Karpas-422 (cell line): ENCODE results near the gene RFTN1. TPM values are rescaled to one million over a fixed set of nuclear protein-coding genes. Genes with fewer than 3 reads are reported as not detected.

ENCODE experiments used
- DNase-seq: peaks from one replicate; pipeline ENCODE4 v3.0.0-alpha.2; 2015
- H2AFZ ChIP-seq: fragments of 200-600 bp; sonication (generic); 2 replicates; pipeline ENCODE4 v1.6.1; 2014; ENCODE audit warnings: antibody characterized with exemption, low read length, mixed read lengths
- H3K27ac ChIP-seq: fragments of 200-600 bp; sonication (generic); 2 replicates; pipeline ENCODE4 v1.5.1; 2014; ENCODE audit warnings: mild to moderate bottlenecking, low read length, moderate library complexity
- H3K27me3 ChIP-seq: fragments of 200-600 bp; sonication (generic); 2 replicates; pipeline ENCODE4 v1.6.1; 2014; ENCODE audit warnings: low read length, mixed read lengths
- H3K36me3 ChIP-seq: fragments of 200-600 bp; sonication (generic); 2 replicates; pipeline ENCODE4 v1.6.1; 2014; ENCODE audit warnings: low read length, mixed read lengths; ENCODE audit not compliant: insufficient read depth
- H3K4me1 ChIP-seq: fragments of 200-600 bp; sonication (generic); 2 replicates; pipeline ENCODE4 v1.6.1; 2014; ENCODE audit warnings: mild to moderate bottlenecking, low read length, mixed read lengths
- H3K4me2 ChIP-seq: fragments of 200-600 bp; sonication (generic); 2 replicates; pipeline ENCODE4 v1.6.1; 2014; ENCODE audit warnings: low read length, low read depth, mild to moderate bottlenecking; ENCODE audit not compliant: poor library complexity, severe bottlenecking
- H3K4me3 ChIP-seq: fragments of 200-600 bp; sonication (generic); 2 replicates; pipeline ENCODE4 v1.5.1; 2014; ENCODE audit warnings: mild to moderate bottlenecking, antibody characterized with exemption, low read length, mixed read lengths
- H3K79me2 ChIP-seq: fragments of 200-600 bp; sonication (generic); 2 replicates; pipeline ENCODE4 v1.6.1; 2014; ENCODE audit warnings: mild to moderate bottlenecking, low read length, mixed read lengths
- H3K9ac ChIP-seq: fragments of 200-600 bp; sonication (generic); 2 replicates; pipeline ENCODE4 v1.6.0; 2014; ENCODE audit warnings: low read length
- H3K9me2 ChIP-seq: fragments of 200-600 bp; sonication (generic), shearing (Covaris generic); replicated peaks from 2 replicates; pipeline ENCODE4 v1.6.0; 2014; ENCODE audit warnings: mild to moderate bottlenecking, low read length, moderate library complexity; ENCODE audit not compliant: insufficient read depth
- H3K9me3 ChIP-seq: fragments of 300-700, 200-600 bp; sonication (generic); 2 replicates; pipeline ENCODE4 v1.6.1; 2014; ENCODE audit warnings: low read length, mixed read lengths
- H4K20me1 ChIP-seq: fragments of 200-600 bp; sonication (generic); 2 replicates; pipeline ENCODE4 v1.6.1; 2014; ENCODE audit warnings: mild to moderate bottlenecking, antibody characterized with exemption, low read length, low read depth; ENCODE audit not compliant: insufficient read depth
- total RNA-seq: library from RNA; depleted of rRNA; stranded (reverse); fragments of >200 nt; shearing (Covaris generic); gene quantifications from 2 replicates; pipeline ENCODE4 v1.2.3, GENCODE V29; 2014; ENCODE audit warnings: low replicate concordance

RFTN1 gene
- total RNA-seq, 1 experiment from 2014 or later, result 291 TPM

DNA sequence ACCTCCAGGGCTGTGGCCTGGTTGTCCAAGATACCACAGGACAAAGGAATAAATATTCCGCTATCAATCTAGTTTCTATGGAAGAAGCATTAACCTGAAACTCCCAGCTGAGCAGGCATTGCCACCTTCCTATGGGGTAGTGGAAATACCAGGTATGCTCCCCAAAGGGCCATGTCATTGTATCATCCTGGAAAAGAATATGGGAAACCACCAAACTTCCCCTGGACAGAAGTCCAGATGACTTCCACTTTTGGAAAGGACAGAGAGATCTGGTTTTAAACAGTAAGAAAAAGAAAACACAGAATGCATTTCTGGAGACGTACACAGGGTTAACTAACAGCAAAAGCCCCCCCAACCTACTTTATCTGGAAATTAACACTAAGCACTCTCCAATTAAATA is 100.2 kb downstream of the RFTN1 start:
- Histone ChIP-seq H3K9me3 (no peaks in the 10 kb centered on the region), H3K9me2 (no peaks in the 10 kb centered on the region), H3K4me2 (peak overlapping the region; percentile 54), H3K4me1 (peaks cover 94% of the 10 kb centered on the region), H3K27me3 (no peaks in the 10 kb centered on the region), H3K79me2 (peaks cover 93% of the 10 kb centered on the region), H3K4me3 (peak overlapping the region; percentile 38; the same call in 1 of the 2 replicates), H3K27ac (peak overlapping the region; percentile 99), H3K9ac (peak overlapping the region; percentile 62), H3K36me3 (peaks cover 45% of the 10 kb centered on the region), H2AFZ (no peak overlapping the region), H4K20me1 (no peaks in the 10 kb centered on the region)
- DNase-seq, result no peak

DNA sequence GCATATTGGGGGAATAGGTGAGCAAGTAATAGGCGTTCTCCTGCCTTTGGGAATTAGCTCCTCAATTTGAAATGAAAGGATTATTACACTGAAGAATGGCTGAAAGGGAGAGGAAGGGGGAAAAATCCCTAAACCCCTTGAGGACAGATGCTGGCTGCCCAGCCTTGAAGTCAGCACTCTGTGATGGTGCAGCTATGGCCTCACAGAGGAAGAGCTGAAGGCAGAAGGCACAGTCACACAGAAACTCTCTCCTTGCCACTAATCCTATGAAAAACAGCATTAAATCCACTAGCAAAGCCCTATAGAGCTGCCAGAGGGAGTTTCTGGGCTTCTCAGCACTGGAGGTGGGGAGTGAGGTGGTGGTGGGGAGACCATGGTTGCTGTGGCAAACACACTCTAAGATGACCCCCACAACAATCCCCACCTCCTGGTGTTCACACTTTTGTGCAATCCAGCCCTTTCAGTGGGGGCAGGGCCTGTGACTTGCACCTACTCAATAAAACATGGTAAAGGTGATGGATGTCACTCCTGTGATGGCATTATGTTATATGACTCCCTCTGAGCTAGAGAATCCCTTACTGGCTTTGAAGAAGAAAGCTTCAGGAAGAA is 101.2 kb downstream of the RFTN1 start:
- H3K4me1 ChIP-seq, result peaks cover 94% of the 10 kb centered on the region
- H3K36me3 ChIP-seq, result peaks cover 50% of the 10 kb centered on the region
- H3K4me3 ChIP-seq, result peak overlapping the region; percentile 22; the same call in 1 of the 2 replicates
- no peaks in the 10 kb centered on the region for H4K20me1 ChIP-seq
- H3K79me2 ChIP-seq, result peaks cover 93% of the 10 kb centered on the region
- H3K9me2 ChIP-seq, result no peaks in the 10 kb centered on the region
- H3K27ac ChIP-seq, result peak overlapping the region; percentile 99
- peak; percentile 62 for DNase-seq
- H3K9ac ChIP-seq, result peak overlapping the region; percentile 62
- H3K27me3 ChIP-seq, result no peaks in the 10 kb centered on the region
- H3K4me2 ChIP-seq, result peak overlapping the region; percentile 54
- no peak overlapping the region for H2AFZ ChIP-seq
- H3K9me3 ChIP-seq, result no peaks in the 10 kb centered on the region

DNA sequence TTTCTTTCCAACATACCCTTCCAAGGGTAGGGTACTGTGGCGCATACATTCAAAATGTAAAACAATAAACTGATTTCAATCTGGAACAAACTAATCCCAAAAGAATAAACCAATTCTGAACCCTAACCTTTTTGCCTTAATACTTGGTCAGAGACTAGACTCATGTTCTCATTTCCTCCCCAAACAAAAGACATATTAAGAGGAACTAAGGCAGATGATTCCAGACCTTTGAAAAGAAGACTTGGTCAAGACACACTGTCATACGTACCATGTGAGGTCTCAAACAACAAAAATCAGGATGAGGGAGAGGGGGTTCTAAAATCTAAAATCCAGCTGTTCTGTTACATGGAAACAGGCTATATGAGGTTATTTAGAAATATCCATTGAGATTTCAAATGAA is 102.1 kb downstream of the RFTN1 start:
- Histone ChIP-seq H3K9me2 (no peaks in the 10 kb centered on the region), H3K27ac (peak overlapping the region; percentile 99), H2AFZ (no peak overlapping the region), H3K79me2 (peaks cover 93% of the 10 kb centered on the region), H3K4me2 (peak overlapping the region; percentile 54), H3K9ac (peak overlapping the region; percentile 62), H3K4me3 (no peak overlapping the region), H3K9me3 (no peaks in the 10 kb centered on the region), H3K27me3 (no peaks in the 10 kb centered on the region), H3K4me1 (peaks cover 92% of the 10 kb centered on the region), H4K20me1 (no peaks in the 10 kb centered on the region), H3K36me3 (peaks cover 56% of the 10 kb centered on the region)
- peak; percentile 62 for DNase-seq

DNA sequence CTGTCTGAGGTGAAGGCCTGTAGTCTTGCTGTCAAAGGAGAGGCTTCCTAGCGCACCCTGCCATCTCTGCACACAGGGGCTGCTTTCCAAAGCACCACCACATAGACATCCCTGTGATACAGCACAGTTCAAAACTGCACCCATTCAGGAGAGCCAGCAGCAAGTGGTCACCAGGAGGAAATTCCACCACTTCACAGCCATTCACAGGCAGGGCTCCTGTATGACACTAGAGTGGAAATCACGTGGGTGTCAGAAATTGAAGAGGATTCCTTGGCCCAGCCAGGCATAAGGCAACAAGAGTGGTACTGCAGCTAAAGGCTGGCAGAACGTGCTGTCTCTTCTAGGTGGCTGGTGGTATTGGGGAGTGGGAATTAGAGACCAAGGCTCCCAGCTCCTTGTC is 102.8 kb downstream of the RFTN1 start:
- Histone ChIP-seq H3K9me3 (no peaks in the 10 kb centered on the region), H3K9me2 (no peaks in the 10 kb centered on the region), H3K4me1 (peaks cover 92% of the 10 kb centered on the region), H3K36me3 (peaks cover 60% of the 10 kb centered on the region), H4K20me1 (no peaks in the 10 kb centered on the region), H3K79me2 (peaks cover 93% of the 10 kb centered on the region), H2AFZ (no peak overlapping the region), H3K27ac (peak overlapping the region; percentile 99), H3K9ac (peak overlapping the region; percentile 62), H3K27me3 (no peaks in the 10 kb centered on the region), H3K4me2 (peak overlapping the region; percentile 54), H3K4me3 (no peak overlapping the region)
- DNase-seq, result no peak

DNA sequence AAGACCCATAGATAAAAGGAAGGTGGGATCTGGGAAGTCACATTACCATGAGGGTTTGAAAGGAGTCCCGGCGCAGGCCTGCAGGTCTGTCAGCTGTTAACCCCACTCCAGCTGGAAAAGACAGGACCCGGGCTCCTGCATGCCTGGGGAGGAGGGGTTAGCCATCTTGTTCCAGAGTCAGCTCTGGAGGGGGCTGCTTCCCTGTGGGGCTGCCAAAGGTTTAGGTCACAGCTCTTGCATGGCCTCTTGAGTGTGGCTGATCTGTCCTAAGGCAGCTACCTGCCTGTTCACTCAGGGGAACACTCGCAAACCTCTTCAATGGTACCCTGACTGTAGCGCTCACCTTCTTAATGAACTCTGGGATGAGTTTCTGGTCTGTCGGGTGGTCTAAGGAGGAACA is 104.5 kb downstream of the RFTN1 start:
- Histone ChIP-seq H3K9me2 (no peaks in the 10 kb centered on the region), H4K20me1 (peaks cover 3% of the 10 kb centered on the region; the same call in 1 of the 2 replicates), H3K27ac (peak overlapping the region; percentile 72), H3K4me3 (no peak overlapping the region), H3K27me3 (no peaks in the 10 kb centered on the region), H3K9ac (no peak overlapping the region), H3K4me1 (peaks cover 79% of the 10 kb centered on the region), H2AFZ (no peak overlapping the region), H3K4me2 (no peak overlapping the region), H3K9me3 (no peaks in the 10 kb centered on the region), H3K36me3 (peaks cover 73% of the 10 kb centered on the region), H3K79me2 (peaks cover 93% of the 10 kb centered on the region)
- DNase-seq, result no peak

DNA sequence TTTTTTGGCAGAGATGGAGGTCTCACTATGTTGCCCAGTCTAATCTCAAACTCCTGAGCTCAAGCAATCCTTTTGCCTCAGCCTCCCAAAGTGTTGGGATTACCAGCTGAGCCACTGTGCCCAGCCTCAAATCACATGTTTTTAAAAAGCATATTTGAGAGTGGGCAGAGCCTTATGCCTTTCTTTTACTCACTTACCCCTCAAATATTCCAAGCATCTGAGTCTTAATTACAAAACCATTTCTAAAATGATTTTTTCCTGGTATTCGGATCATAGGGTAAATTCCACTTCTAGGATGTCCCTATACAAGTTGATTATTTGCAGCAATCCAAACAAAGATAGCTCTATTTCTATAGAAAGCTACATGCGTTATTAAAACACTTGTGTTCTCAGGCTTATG is 106.1 kb downstream of the RFTN1 start:
- DNase-seq, result no peak
- H3K4me3 ChIP-seq, result no peak overlapping the region
- H3K9ac ChIP-seq, result no peak overlapping the region
- no peaks in the 10 kb centered on the region for H3K9me3 ChIP-seq
- H3K27ac ChIP-seq, result peak overlapping the region; percentile 72
- H4K20me1 ChIP-seq, result peaks cover 7% of the 10 kb centered on the region; the same call in 1 of the 2 replicates
- H2AFZ ChIP-seq, result no peak overlapping the region
- H3K9me2 ChIP-seq, result no peaks in the 10 kb centered on the region
- no peaks in the 10 kb centered on the region for H3K27me3 ChIP-seq
- H3K4me2 ChIP-seq, result no peak overlapping the region
- H3K79me2 ChIP-seq, result peaks cover 86% of the 10 kb centered on the region
- peaks cover 67% of the 10 kb centered on the region for H3K36me3 ChIP-seq
- H3K4me1 ChIP-seq, result peaks cover 70% of the 10 kb centered on the region

DNA sequence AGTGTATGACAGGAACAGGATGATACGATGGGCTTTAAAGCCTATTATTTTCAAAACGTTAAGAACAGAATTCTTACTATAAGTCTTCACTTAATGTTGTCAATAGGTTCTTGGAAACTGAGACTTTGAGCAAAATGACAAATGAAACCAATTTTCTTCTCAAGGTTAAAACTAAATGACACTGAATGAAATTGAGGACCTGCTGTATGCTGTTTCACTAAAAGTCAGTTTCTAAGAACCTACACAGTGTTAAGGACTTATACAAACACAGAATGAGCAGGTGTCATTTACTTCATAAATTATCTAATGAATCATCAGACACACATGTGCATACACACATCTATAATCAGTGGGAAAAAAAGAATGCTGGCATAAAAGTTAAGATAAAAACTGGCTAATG is 106.9 kb downstream of the RFTN1 start:
- DNase-seq, result no peak
- no peak overlapping the region for H3K4me3 ChIP-seq
- peak overlapping the region; percentile 72 for H3K27ac ChIP-seq
- no peaks in the 10 kb centered on the region for H3K27me3 ChIP-seq
- peaks cover 68% of the 10 kb centered on the region for H3K4me1 ChIP-seq
- peaks cover 7% of the 10 kb centered on the region; the same call in 1 of the 2 replicates for H4K20me1 ChIP-seq
- H2AFZ ChIP-seq, result no peak overlapping the region
- no peaks in the 10 kb centered on the region for H3K9me3 ChIP-seq
- no peak overlapping the region for H3K9ac ChIP-seq
- no peak overlapping the region for H3K4me2 ChIP-seq
- peaks cover 86% of the 10 kb centered on the region for H3K79me2 ChIP-seq
- H3K36me3 ChIP-seq, result peaks cover 74% of the 10 kb centered on the region
- no peaks in the 10 kb centered on the region for H3K9me2 ChIP-seq

DNA sequence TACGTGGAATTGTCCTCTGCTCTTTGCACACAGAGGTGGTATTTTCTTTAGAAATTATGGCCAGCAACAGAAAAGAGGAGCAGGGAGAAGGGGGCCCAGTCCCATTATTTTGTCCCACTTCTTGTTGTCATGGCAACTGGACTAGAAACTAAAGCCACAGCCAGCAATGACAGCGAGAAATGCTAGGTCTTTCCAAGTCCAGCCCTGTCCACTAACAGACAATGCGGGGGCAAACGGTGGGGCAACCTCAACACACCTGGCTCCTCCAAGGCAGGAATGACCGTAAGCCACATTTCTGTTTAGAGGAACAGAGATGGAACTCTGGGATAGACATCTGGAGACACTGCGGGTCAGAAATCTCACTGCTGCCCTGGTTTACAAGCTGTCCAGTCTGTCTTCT is 107.3 kb downstream of the RFTN1 start:
- no peak overlapping the region for H3K4me2 ChIP-seq
- H3K4me1 ChIP-seq, result peaks cover 64% of the 10 kb centered on the region
- H3K27ac ChIP-seq, result peak overlapping the region; percentile 72

More for the DNA sequence above, 107.3 kb downstream of the RFTN1 start:
- DNase-seq, result no peak
- Histone ChIP-seq H3K27me3 (no peaks in the 10 kb centered on the region), H3K79me2 (peaks cover 86% of the 10 kb centered on the region), H3K36me3 (peaks cover 74% of the 10 kb centered on the region), H3K9me3 (no peaks in the 10 kb centered on the region), H3K9me2 (no peaks in the 10 kb centered on the region), H3K9ac (no peak overlapping the region), H4K20me1 (peaks cover 7% of the 10 kb centered on the region; the same call in 1 of the 2 replicates), H3K4me3 (no peak overlapping the region), H2AFZ (no peak overlapping the region)
